K562 (cell line): Measurements from ENCODE around the gene RASSF10. TPM values are rescaled to one million over a fixed set of nuclear protein-coding genes. Genes with fewer than 3 reads are reported as not detected.

Experiments
- ATAC-seq: fragments of 200-7000 bp; cut with Tn5 transposase; 3 replicates; pipeline ENCODE4 v1.9.1; 2020; ENCODE audit warnings: moderate library complexity
- BruUV-seq: library from RNA; stranded (reverse); fragments of 400-500 nt; replicated peaks from 2 replicates; lab custom pipeline; 2021; lab: Mats Ljungman, UMichigan
- CTCF ChIA-PET: fragments of 300-600 bp; formaldehyde crosslinking; extraction: SDS; loops from one replicate; lab custom pipeline; 2021; ENCODE audit warnings: low intra/inter-chr PET ratio; lab: Yijun Ruan, JAX
- POLR2A ChIA-PET: fragments of 300-600, 350-650 bp; sonication (Branson Sonifier 250); formaldehyde crosslinking; extraction: SDS; loops from one replicate; lab custom pipeline; 2021; ENCODE audit warnings: antibody characterized with exemption, inconsistent platforms; lab: Yijun Ruan, JAX
- DNase-seq, 4 experiments: peaks; one replicate each; pipeline versions ENCODE4 v3.0.0 to v3.0.0-alpha.2; 2011 to 2018; ENCODE audit warnings: low spot score in 3 of 4, mixed read lengths in 3 of 4; ENCODE audit errors: extremely low read depth in 1 of 4
- FAIRE-seq: peaks from 2 replicates; lab custom pipeline; 2011; peaks lifted over from hg19 to GRCh38; lab: Jason Lieb, UNC
- H2AFZ ChIP-seq: 2 replicates; pipeline ENCODE4 v1.6.0; 2011; ENCODE audit warnings: low read depth, low read length, control low read depth, inconsistent platforms
- H3K27ac ChIP-seq: fragments of 200-600 bp; 3 replicates; pipeline ENCODE4 v1.8.0; 2011; ENCODE audit warnings: low read depth, mild to moderate bottlenecking, control low read depth, inconsistent platforms, low read length, moderate library complexity, mixed read lengths; ENCODE audit errors: extremely low read depth
- H3K27me3 ChIP-seq, 2 experiments: fragments of 300-600 bp in 1 of 2; 2 replicates in 1 of 2; 3 replicates in 1 of 2; pipeline versions ENCODE4 v1.6.0 to v1.8.0; 2011; ENCODE audit warnings: inconsistent platforms in 2 of 2, low read length in 2 of 2, mild to moderate bottlenecking in 1 of 2, mixed read lengths in 1 of 2, moderate library complexity in 1 of 2; ENCODE audit not compliant: control insufficient read depth in 2 of 2, insufficient read depth in 2 of 2
- H3K36me3 ChIP-seq: fragments of 300-600 bp; 3 replicates; pipeline ENCODE4 v1.8.0; 2011; ENCODE audit warnings: mild to moderate bottlenecking, low read length, inconsistent platforms; ENCODE audit not compliant: control insufficient read depth, insufficient read depth
- H3K4me1 ChIP-seq, 2 experiments: fragments of 200-600 bp in 1 of 2; replicated peaks in 1 of 2; 2 replicates in 1 of 2; 3 replicates in 1 of 2; pipeline versions ENCODE4 v1.5.1 to v1.8.0; 2011; ENCODE audit warnings: inconsistent platforms in 2 of 2, low read length in 2 of 2, mild to moderate bottlenecking in 1 of 2, mixed read lengths in 1 of 2, moderate library complexity in 1 of 2; ENCODE audit not compliant: control insufficient read depth in 2 of 2, insufficient read depth in 2 of 2
- H3K4me2 ChIP-seq: 2 replicates; pipeline ENCODE4 v1.6.1; 2011; ENCODE audit warnings: low read length, control low read depth, inconsistent platforms, mixed read lengths; ENCODE audit not compliant: insufficient read depth
- H3K4me3 ChIP-seq: fragments of 200-600 bp; sonication (generic), shearing (Covaris generic); 2 replicates; pipeline ENCODE4 v1.5.1; 2016; ENCODE audit warnings: control low read depth, inconsistent platforms
- H3K79me2 ChIP-seq: fragments of 200-600 bp; 3 replicates; pipeline ENCODE4 v1.8.0; 2011; ENCODE audit warnings: low read length, inconsistent platforms; ENCODE audit not compliant: control insufficient read depth, insufficient read depth
- H3K9ac ChIP-seq, 2 experiments: 2 replicates each; pipeline versions ENCODE4 v1.6.0 to v1.6.1; 2011; ENCODE audit warnings: low read depth in 2 of 2, low read length in 2 of 2, control low read depth in 1 of 2, inconsistent platforms in 1 of 2, mild to moderate bottlenecking in 1 of 2, mixed read lengths in 1 of 2; ENCODE audit not compliant: insufficient read depth in 1 of 2
- H3K9me1 ChIP-seq: one replicate; pipeline ENCODE4 v1.6.0; 2011; ENCODE audit warnings: inconsistent platforms, mild to moderate bottlenecking, low read length, moderate library complexity; ENCODE audit not compliant: control insufficient read depth, insufficient read depth
- H3K9me3 ChIP-seq: replicated peaks from 2 replicates; pipeline ENCODE4 v1.5.1; 2011; ENCODE audit warnings: low read depth, low read length, inconsistent platforms; ENCODE audit not compliant: control insufficient read depth, insufficient read depth
- H4K20me1 ChIP-seq: replicated peaks from 2 replicates; pipeline ENCODE4 v1.6.1; 2011; ENCODE audit warnings: low read length, inconsistent platforms, mixed read lengths; ENCODE audit not compliant: control insufficient read depth, insufficient read depth
- ETV6 ChIP-seq, 3 experiments: fragments of 150-350 bp in 1 of 3; sonication (generic) in 1 of 3; formaldehyde crosslinking in 1 of 3; IDR thresholded peaks; 2 replicates each; pipeline versions ENCODE4 v1.6.1 to v1.8.0; 2014 to 2022; ENCODE audit warnings: borderline replicate concordance in 2 of 3, low read depth in 2 of 3, antibody characterized with exemption in 1 of 3, low read length in 1 of 3, mild to moderate bottlenecking in 1 of 3, missing genetic modification reagents in 1 of 3
- FOXP1 ChIP-seq: sonication (generic); formaldehyde crosslinking; IDR thresholded peaks from 2 replicates; pipeline ENCODE4 v1.8.0; 2022; ENCODE audit warnings: mild to moderate bottlenecking, missing genetic modification reagents
- KAT8 ChIP-seq: fragments of 450-650 bp; IDR thresholded peaks from 2 replicates; pipeline ENCODE4 v1.6.1; 2016; ENCODE audit warnings: low read depth, mild to moderate bottlenecking
- PHF8 ChIP-seq: fragments of 200-600 bp; sonication (generic); IDR thresholded peaks from 2 replicates; pipeline ENCODE4 v1.6.1; 2012; ENCODE audit warnings: mixed run types, mild to moderate bottlenecking, inconsistent platforms, low read length, moderate library complexity, borderline replicate concordance
- ZFPM2 ChIP-seq: fragments of 250-450 bp; sonication (Bioruptor Pico); IDR thresholded peaks from 2 replicates; pipeline ENCODE4 v1.5.1; 2022; ENCODE audit warnings: mild to moderate bottlenecking
- WGBS: fragments of 100-300 bp; shearing (Covaris generic); methylation state at CpG from one replicate; pipeline ENCODE4 v1.1.6; 2016; ENCODE audit warnings: low coverage, mixed read lengths; ENCODE audit not compliant: insufficient coverage; ENCODE audit errors: missing lambda C conversion rate; 5-methylcytosine and 5-hydroxymethylcytosine counted together
- in situ Hi-C: fragments of 300-500 bp; cut with MboI; formaldehyde crosslinking; loops from 4 replicates; pipeline ENCODE4 v1.15.0; 2018; ENCODE audit warnings: inconsistent platforms, mixed read lengths
- intact Hi-C: fragments of 100-400 bp; cut with micrococcal nuclease; formaldehyde crosslinking; loops from 2 replicates; pipeline ENCODE4 v1.14.2; 2022
- polyA plus RNA-seq, 8 experiments: library from polyadenylated mRNA; depleted of rRNA in 4 of 8; stranded (reverse) in 5 of 8; unstranded in 3 of 8; fragments of >200 nt; fragmentation: Nextera tagmentation in 2 of 8; fragmentation: Illumina TruSeq in 1 of 8; extraction: Ambion mirVana in 2 of 8; extraction: Trizol in 1 of 8; gene quantifications; 2 replicates each; pipeline versions ENCODE4 v1.2.1 to v1.2.3, GENCODE V29; 2011 to 2014; ENCODE audit warnings: inconsistent platforms in 1 of 8, missing spikeins in 1 of 8
- total RNA-seq, 7 experiments: library from RNA; depleted of rRNA in 6 of 7; stranded (reverse); fragments of >200 nt in 6 of 7; fragmentation: Illumina TruSeq in 2 of 7; extraction: Trizol in 2 of 7; gene quantifications; 2 replicates each; pipeline versions ENCODE4 v1.2.1 to v1.2.3, GENCODE V29; 2011 to 2021; ENCODE audit warnings: low replicate concordance in 1 of 7
- TF ChIP-seq, protein P1 (sequence below): sonication (generic); formaldehyde crosslinking; IDR thresholded peaks from 2 replicates; pipeline ENCODE4 v1.8.1; 2023; ENCODE audit warnings: mild to moderate bottlenecking, missing genetic modification reagents
- TF ChIP-seq, protein P2 (sequence below): fragments of 250-450 bp; sonication (Bioruptor Pico); IDR thresholded peaks from 2 replicates; pipeline ENCODE4 v1.6.1; 2021; ENCODE audit warnings: mild to moderate bottlenecking

The RASSF10 gene
- total and polyA plus RNA-seq, 9 of the 15 experiments (the other 6 are each of a cell fraction or from before 2014, with no cell fraction given), result not detected

DNA sequence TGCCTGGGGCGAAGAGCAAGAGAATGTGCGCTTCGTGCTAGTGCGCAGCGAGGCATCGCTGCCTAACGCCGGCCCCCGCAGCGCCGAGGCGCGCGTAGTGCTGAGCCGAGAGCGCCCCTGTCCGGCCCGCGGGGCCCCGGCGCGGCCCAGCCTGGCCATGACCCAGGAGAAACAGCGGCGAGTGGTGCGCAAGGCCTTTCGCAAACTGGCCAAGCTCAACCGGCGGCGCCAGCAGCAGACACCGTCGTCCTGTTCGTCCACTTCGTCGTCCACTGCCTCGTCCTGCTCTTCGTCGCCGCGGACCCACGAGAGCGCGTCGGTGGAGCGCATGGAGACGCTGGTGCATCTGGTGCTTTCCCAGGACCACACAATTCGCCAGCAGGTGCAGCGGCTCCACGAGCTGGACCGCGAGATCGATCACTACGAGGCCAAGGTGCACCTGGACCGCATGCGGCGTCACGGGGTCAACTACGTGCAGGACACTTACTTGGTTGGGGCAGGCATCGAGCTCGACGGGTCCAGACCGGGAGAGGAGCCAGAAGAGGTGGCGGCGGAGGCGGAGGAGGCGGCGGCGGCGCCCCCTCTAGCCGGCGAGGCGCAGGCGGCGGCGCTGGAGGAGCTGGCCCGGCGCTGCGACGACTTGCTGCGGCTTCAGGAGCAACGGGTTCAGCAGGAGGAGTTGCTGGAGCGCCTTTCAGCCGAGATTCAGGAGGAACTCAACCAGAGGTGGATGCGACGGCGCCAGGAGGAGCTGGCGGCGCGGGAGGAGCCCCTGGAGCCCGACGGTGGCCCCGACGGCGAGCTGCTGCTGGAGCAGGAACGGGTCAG is 1.0 kb downstream of the RASSF10 start:
- no peaks in the 10 kb centered on the region for H3K9me1 ChIP-seq
- no peak for ATAC-seq
- CTCF ChIA-PET, result no interaction called here
- no peak overlapping the region for H3K27ac ChIP-seq
- H3K4me3 ChIP-seq, result no peak overlapping the region
- no peaks in the 10 kb centered on the region for H3K36me3 ChIP-seq
- WGBS, result 78% methylated on average over 60 of the region's 94 CpGs
- intact Hi-C loops, result no loop called here
- no peak for FAIRE-seq
- no peak for DNase-seq
- in situ Hi-C loops, result no loop called here
- H3K27me3 ChIP-seq, result peaks cover 10 to 15% of the 10 kb centered on the region in 2 experiments; a peak in 4 of 5 replicates
- no peak overlapping the region for H3K4me2 ChIP-seq
- no peaks in the 10 kb centered on the region for H3K9me3 ChIP-seq
- H3K4me1 ChIP-seq, result peaks cover 7 to 20% of the 10 kb centered on the region in 2 experiments
- no peaks in the 10 kb centered on the region for H4K20me1 ChIP-seq
- no peak for TF ChIP-seq PHF8
- TF ChIP-seq KAT8, result no peak
- no peak for TF ChIP-seq FOXP1
- no peak for TF ChIP-seq ZFPM2 (CRISPR knock-in tag)
- no peak for TF ChIP-seq ETV6 (IDR thresholded peaks at IDR 0.05; ENCODE audit: borderline replicate concordance in 1 of 2, low read depth in 2 of 2, low read length in 1 of 2)
- TF ChIP-seq ETV6 (CRISPR knock-in tag; IDR thresholded peaks at IDR 0.05; ENCODE audit: borderline replicate concordance), result no peak
- TF ChIP-seq, protein P1, sequence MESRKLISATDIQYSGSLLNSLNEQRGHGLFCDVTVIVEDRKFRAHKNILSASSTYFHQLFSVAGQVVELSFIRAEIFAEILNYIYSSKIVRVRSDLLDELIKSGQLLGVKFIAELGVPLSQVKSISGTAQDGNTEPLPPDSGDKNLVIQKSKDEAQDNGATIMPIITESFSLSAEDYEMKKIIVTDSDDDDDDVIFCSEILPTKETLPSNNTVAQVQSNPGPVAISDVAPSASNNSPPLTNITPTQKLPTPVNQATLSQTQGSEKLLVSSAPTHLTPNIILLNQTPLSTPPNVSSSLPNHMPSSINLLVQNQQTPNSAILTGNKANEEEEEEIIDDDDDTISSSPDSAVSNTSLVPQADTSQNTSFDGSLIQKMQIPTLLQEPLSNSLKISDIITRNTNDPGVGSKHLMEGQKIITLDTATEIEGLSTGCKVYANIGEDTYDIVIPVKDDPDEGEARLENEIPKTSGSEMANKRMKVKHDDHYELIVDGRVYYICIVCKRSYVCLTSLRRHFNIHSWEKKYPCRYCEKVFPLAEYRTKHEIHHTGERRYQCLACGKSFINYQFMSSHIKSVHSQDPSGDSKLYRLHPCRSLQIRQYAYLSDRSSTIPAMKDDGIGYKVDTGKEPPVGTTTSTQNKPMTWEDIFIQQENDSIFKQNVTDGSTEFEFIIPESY (CRISPR knock-in tag), result 0 out of 2 replicates have a peak, but pooled peaks have one; percentile 17
- TF ChIP-seq, protein P2, sequence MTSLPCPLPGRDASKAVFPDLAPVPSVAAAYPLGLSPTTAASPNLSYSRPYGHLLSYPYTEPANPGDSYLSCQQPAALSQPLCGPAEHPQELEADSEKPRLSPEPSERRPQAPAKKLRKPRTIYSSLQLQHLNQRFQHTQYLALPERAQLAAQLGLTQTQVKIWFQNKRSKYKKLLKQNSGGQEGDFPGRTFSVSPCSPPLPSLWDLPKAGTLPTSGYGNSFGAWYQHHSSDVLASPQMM (CRISPR knock-in tag), result no peak
- TF ChIP-seq, all 486 proteins: peak for 1
- Histone ChIP-seq H3K79me2 (no peaks in the 10 kb centered on the region), H2AFZ (no peak overlapping the region), H3K9ac (no peak overlapping the region)
- POLR2A ChIA-PET, result interaction anchor here (1.5 kb wide), 1 partner anchor 18 kb away, joined by 3 read pairs; no protein-coding TSS in a partner anchor
- BruUV-seq, result no TSS peak
